Measurements from ENCODE around the gene KRTAP4-8.
A peak's percentile ranks its signal among the peaks of the same experiment; 100 is the strongest.
"Not testable (repeated sequence)": the region's sequence is repeated elsewhere in the genome, so short reads cannot be mapped to it uniquely, and the experiment has no call there.

KRTAP4-8 gene

DNA sequence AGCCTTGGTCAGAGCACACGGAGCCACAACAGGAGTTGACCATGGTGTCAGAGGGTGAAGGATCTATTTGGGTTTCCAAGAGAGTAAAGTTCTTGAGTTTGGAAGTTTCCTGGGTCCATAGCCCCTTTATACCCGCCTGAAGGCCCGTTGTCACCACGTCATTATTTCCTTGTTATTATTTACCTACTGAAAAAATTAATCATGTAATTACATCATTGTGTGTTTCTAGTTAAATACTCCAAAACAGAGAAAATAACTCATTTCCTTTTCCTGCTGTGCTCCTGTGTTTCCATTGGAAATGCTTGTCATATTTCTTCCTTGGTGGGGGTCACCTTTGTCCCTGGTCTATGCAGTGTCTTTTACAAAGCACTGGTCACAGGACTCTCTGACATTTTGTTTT is at the start of gene KRTAP4-8:
Gene KRTAP4-8, minus strand, starts transcription at position 101 of the 400 bp plus-strand sequence. Its CDS starts 58 bp downstream, at position 43.
- TF ChIP-seq FOXP2 (optimal IDR thresholded peaks at IDR 0.05; ENCODE audit: control extremely low read depth, extremely low read length, insufficient read depth): no peak
- no peak for TF ChIP-seq EZH2 (IDR thresholded peaks at IDR 0.05)
- TF ChIP-seq POLR2AphosphoS5 (IDR thresholded peaks at IDR 0.05; ENCODE audit: borderline replicate concordance, low read depth, low read length): no peak
- H3K36me3 ChIP-seq (ENCODE audit: insufficient read depth, low read length): no peaks in the 10 kb centered on the region; the same call in 1 of the 2 replicates
- no peak within 1 kb of the TSS for H3K4me3 ChIP-seq
- no peaks in the 10 kb centered on the region for H3K9me3 ChIP-seq (ENCODE audit: low read depth, low read length)
- peak within 1 kb of the TSS; percentile 94; the same call in 1 of the 2 replicates for H3K27ac ChIP-seq
- H3K9ac ChIP-seq (ENCODE audit: insufficient read length): no peak within 1 kb of the TSS
- DNase-seq (ENCODE audit: low read depth, low spot score): no peak

DNA sequence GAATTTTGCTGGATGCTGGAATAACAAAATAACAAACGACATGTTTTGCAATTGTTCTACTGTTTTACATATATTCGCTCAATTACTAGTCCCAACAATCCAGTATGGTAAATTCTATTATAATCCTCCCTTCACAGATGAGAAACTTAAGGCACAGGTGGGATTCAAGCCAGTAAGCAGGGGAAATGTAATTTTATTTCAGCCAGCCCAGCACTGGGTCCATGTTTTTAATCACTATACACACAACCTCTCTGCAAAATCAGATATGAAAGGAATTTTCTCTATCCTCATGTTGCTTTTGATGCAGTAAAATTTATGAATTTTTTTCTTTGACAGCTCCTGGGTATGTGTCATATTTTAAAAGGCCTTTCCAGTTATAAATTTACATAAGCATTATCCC is 47.3 kb upstream of the KRTAP4-8 start:
- peak overlapping the region; percentile 18; the same call in 1 of the 2 replicates for H3K4me3 ChIP-seq
- peak; percentile 91 for DNase-seq (ENCODE audit: low read depth, low spot score)
- peaks cover 12% of the 10 kb centered on the region; the same call in 1 of the 2 replicates for H3K36me3 ChIP-seq (ENCODE audit: insufficient read depth, low read length)
- H3K27ac ChIP-seq: peak overlapping the region; percentile 100
- no peak; the same call in 1 of the 2 replicates for TF ChIP-seq POLR2AphosphoS5 (IDR thresholded peaks at IDR 0.05; ENCODE audit: borderline replicate concordance, low read depth, low read length)
- TF ChIP-seq FOXP2 (optimal IDR thresholded peaks at IDR 0.05; ENCODE audit: control extremely low read depth, extremely low read length, insufficient read depth): no peak
- no peak for TF ChIP-seq EZH2 (IDR thresholded peaks at IDR 0.05)
- peak overlapping the region; percentile 79 for H3K9ac ChIP-seq (ENCODE audit: insufficient read length)
- H3K9me3 ChIP-seq (ENCODE audit: low read depth, low read length): peaks cover 15% of the 10 kb centered on the region; the same call in 1 of the 2 replicates

DNA sequence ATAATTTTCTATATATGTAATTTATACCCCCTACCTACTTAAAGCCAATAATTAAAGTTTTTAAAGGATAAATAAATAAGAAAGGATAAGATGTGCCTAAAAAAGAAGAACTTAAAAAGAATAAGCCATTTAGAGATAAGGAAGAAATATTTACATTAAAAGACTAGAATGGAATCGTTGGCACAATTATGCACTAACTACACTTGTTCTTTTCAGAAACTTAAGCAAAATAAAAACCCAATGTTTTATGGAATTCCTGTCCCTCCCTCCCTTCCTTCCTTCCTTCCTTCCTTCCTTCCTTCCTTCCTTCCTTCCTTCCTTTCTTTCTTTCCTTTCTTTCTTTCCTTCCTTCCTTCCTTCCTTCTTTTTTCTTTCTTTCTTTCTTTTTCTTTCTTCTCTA is 46.9 kb upstream of the KRTAP4-8 start:
- H3K36me3 ChIP-seq (ENCODE audit: insufficient read depth, low read length): peaks cover 12% of the 10 kb centered on the region; the same call in 1 of the 2 replicates
- DNase-seq (ENCODE audit: low read depth, low spot score): peak; percentile 96

DNA sequence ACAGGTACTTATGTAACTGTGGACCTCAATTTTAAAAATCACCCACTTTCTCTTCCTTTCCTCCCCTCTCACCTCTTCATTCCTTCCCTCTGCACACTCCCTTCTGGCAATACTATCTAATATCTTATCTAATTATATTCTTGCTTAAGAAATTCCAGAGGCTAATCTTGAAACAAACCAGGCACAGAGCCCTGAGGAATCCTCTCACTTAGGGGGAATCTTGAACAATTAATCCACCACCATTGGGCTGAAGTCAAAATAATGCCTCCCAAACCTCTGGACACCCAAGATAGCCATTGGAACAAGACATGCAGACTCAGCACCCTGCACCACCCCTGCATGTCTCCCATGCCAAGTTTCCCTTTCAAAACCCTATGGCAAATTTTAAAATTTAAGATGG is 43.4 kb upstream of the KRTAP4-8 start:
- TF ChIP-seq EZH2 (IDR thresholded peaks at IDR 0.05) (no peak), FOXP2 (optimal IDR thresholded peaks at IDR 0.05; ENCODE audit: control extremely low read depth, extremely low read length, insufficient read depth) (no peak), POLR2AphosphoS5 (IDR thresholded peaks at IDR 0.05; ENCODE audit: borderline replicate concordance, low read depth, low read length) (no peak)
- no peak for DNase-seq (ENCODE audit: low read depth, low spot score)

More for the DNA sequence above, 46.9 kb upstream of the KRTAP4-8 start:
- Histone ChIP-seq H3K9ac (ENCODE audit: insufficient read length) (no peak overlapping the region), H3K4me3 (peak overlapping the region; percentile 18; the same call in 1 of the 2 replicates), H3K9me3 (ENCODE audit: low read depth, low read length) (peaks cover 15% of the 10 kb centered on the region; the same call in 1 of the 2 replicates), H3K27ac (peak overlapping the region; percentile 100)
- TF ChIP-seq FOXP2 (optimal IDR thresholded peaks at IDR 0.05; ENCODE audit: control extremely low read depth, extremely low read length, insufficient read depth): no peak
- no peak for TF ChIP-seq EZH2 (IDR thresholded peaks at IDR 0.05)
- TF ChIP-seq POLR2AphosphoS5 (IDR thresholded peaks at IDR 0.05; ENCODE audit: borderline replicate concordance, low read depth, low read length): no peak; the same call in 1 of the 2 replicates

DNA sequence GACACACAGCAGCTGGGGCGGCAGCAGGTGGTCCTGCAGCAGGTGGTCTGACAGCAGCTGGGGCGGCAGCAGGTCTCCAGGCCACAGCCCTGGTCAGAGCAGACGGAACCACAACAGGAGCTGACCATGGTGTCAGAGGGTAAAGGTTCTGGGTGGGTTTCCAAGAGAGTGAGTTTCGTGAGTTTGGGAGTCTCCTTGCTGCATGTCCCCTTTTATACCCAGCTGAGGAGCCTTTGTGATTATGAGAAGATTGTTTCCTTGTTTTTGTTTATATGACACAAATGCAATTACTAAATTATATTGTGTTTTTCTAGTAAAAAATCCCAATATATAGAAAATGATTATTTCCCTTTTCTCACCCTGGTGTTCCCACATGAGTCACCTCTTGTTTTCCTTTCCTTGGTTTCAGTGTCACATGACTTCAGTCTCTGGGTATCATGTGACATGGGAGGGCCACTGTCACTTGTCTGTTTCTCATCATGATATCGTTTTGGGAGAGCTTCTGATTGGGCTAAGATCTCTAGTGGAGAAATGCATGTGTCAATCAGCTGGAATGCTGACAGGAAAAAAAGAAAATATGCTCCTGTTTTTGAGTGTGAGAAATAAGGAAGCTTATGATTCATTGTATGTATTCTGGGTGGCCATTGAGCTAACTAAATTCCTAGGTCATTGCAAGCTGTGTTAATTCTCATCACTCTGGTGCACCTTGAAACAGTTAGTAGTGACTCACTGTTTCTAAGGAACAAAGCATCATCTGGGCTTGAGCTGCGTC is 42.6 kb upstream of the KRTAP4-8 start, which contains the start of gene KRTAP4-6:
Gene KRTAP4-6, minus strand, starts transcription at position 185 of the 772 bp plus-strand sequence. Its CDS starts 57 bp downstream, at position 128.
- DNase-seq (ENCODE audit: low read depth, low spot score): no peak
- Histone ChIP-seq H3K27ac (0 out of 2 replicates have a peak within 1 kb of the TSS, but pooled peaks have one; percentile 2), H3K4me3 (no peak within 1 kb of the TSS), H3K9me3 (ENCODE audit: low read depth, low read length) (peaks cover 30% of the 10 kb centered on the region; the same call in 1 of the 2 replicates), H3K9ac (ENCODE audit: insufficient read length) (no peak within 1 kb of the TSS), H3K36me3 (ENCODE audit: insufficient read depth, low read length) (peaks cover 12% of the 10 kb centered on the region; the same call in 1 of the 2 replicates)
- TF ChIP-seq FOXP2 (optimal IDR thresholded peaks at IDR 0.05; ENCODE audit: control extremely low read depth, extremely low read length, insufficient read depth) (no peak), EZH2 (IDR thresholded peaks at IDR 0.05) (no peak), POLR2AphosphoS5 (IDR thresholded peaks at IDR 0.05; ENCODE audit: borderline replicate concordance, low read depth, low read length) (no peak)

More for the DNA sequence above, 43.4 kb upstream of the KRTAP4-8 start:
- no peak overlapping the region for H3K9ac ChIP-seq (ENCODE audit: insufficient read length)
- peaks cover 30% of the 10 kb centered on the region; the same call in 1 of the 2 replicates for H3K9me3 ChIP-seq (ENCODE audit: low read depth, low read length)
- peaks cover 12% of the 10 kb centered on the region; the same call in 1 of the 2 replicates for H3K36me3 ChIP-seq (ENCODE audit: insufficient read depth, low read length)
- H3K27ac ChIP-seq: 0 out of 2 replicates have a peak overlapping the region, but pooled peaks have one; percentile 2
- H3K4me3 ChIP-seq: no peak overlapping the region

DNA sequence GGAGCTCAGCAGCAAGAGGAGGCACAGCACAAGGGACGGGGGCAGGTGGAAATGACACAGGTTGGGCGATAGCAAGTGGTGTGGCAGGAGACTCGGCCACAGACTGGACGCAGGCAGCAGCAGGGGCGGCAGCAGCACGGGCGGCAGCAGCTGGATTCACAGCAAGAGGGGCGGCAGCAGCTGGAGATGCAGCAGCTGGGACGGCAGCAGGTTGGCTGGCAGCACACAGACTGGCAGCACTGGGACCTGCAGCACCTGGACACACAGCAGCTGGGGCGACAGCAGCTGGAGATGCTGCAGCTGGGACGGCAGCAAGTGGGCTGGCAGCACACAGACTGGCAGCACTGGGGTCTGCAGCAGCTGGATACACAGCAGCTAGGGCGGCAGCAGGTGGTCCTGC is 41.9 kb upstream of the KRTAP4-8 start:
- Histone ChIP-seq H3K9me3 (ENCODE audit: low read depth, low read length) (peaks cover 30% of the 10 kb centered on the region; the same call in 1 of the 2 replicates), H3K36me3 (ENCODE audit: insufficient read depth, low read length) (peaks cover 12% of the 10 kb centered on the region; the same call in 1 of the 2 replicates)
- not testable (repeated sequence) for H3K4me3 ChIP-seq; DNase-seq (ENCODE audit: low read depth, low spot score); H3K9ac ChIP-seq (ENCODE audit: insufficient read length); H3K27ac ChIP-seq

DNA sequence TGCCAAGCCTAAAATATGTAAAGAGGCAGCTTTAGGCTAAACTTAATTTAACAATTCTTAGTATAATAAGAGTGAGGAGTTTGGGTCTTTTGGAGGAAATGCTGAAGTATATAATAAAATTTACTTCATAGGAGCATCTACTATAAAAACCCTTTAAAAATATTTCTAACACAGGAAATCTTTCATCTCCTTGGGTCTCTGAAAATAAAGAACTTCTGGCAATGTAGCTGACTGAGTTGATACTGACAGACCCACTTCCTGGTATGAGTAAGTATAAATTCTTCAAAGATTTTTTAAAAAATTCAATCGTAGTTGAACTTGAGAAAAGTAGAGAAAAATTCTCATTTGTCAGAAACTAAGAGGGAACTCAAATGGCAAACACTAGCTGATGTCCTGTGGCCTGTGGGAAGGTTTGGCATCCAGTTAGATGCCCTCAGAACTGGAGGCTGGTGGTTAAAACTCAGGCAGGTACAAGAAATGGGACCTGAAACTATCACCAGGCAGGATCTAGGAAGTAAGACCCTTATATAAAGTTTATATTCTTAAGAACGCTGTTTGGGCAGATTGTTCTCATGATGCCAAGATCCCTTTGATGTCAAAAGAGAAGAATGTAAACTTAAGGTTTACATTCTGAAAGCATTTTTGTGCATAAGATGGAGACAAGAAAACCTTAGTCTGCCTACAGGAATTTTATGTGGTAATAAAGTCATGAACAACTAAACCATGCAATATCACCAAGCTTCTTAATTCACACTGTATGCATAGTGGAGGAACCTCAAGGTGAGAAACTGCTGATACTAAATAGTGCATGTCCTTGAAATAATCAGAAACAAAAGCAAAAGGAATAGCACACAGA is 36.2 kb upstream of the KRTAP4-8 start:
- Histone ChIP-seq H3K36me3 (ENCODE audit: insufficient read depth, low read length) (no peaks in the 10 kb centered on the region), H3K27ac (peak overlapping the region; percentile 64)
- TF ChIP-seq POLR2AphosphoS5 (IDR thresholded peaks at IDR 0.05; ENCODE audit: borderline replicate concordance, low read depth, low read length): no peak; the same call in 1 of the 2 replicates
- TF ChIP-seq FOXP2 (optimal IDR thresholded peaks at IDR 0.05; ENCODE audit: control extremely low read depth, extremely low read length, insufficient read depth): no peak
- no peak for TF ChIP-seq EZH2 (IDR thresholded peaks at IDR 0.05)

More for the DNA sequence above, 36.2 kb upstream of the KRTAP4-8 start:
- peak; percentile 70 for DNase-seq (ENCODE audit: low read depth, low spot score)
- peak overlapping the region; percentile 14 for H3K9ac ChIP-seq (ENCODE audit: insufficient read length)
- H3K9me3 ChIP-seq (ENCODE audit: low read depth, low read length): peaks cover 15% of the 10 kb centered on the region; the same call in 1 of the 2 replicates
- peak overlapping the region; percentile 35 for H3K4me3 ChIP-seq

All from SK-N-MC (cell line).